Measurements from ENCODE around the gene SLC30A2.

Gene SLC30A2

DNA sequence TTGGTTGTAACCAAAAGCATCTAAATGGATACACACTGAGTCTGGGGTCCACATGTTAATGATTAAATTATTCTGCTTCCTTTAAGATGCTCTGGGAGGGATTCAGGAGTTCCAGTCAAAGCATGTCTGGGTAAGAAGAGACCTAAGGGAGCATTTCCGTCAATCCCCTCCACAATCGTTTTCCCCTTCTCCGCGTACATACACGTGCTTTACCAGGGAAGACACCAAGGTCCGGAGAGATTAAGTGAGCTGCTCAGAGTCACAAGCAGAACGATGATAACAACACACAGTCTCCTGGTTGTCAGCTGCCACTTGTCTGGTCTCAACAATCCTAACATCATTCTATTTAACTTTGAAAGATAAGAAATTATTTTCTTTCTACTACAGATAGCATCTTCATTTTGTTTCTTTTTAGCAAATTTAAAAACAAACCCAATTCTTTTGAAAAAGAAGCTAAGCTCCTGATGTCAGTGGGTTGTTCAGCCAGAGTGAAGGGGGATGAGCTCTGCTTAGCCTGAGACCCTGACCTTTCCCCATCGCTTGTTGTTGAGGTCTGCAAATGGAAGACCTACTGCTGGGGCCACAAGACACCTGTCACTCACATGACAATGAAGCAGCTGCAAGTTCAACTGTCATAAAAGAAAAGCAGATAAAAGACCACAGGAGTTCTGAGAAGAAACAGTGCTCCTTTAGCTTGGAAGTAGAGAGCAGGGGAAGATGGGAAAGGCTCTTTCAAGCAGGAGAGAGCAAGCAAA lies 52.5 kb downstream of the SLC30A2 start:
- Histone ChIP-seq H3K27me3 (replicated peaks) (no peaks in the 10 kb centered on the region), H3K36me3 (replicated peaks) (no peaks in the 10 kb centered on the region), H3K4me3 (ENCODE audit: low read depth, low read length) (no peak overlapping the region), H3K27ac (no peak overlapping the region)
- in situ Hi-C loops (cut with HindIII; ENCODE audit: low pct_ligation_motif_present, low sequenced_read_pairs) = loop anchor here (10.0 kb wide), 1 partner anchor 99 kb away; no protein-coding TSS in a partner anchor
- TF ChIP-seq CTCF (IDR thresholded peaks at IDR 0.05; ENCODE audit: low read depth, low read length, missing control alignments) = no peak
- DNase-seq = no peak

GRCh38 chr1:25992689-25993171 lies 53.2 kb downstream of the SLC30A2 start:
- no peak for DNase-seq
- in situ Hi-C loops (cut with HindIII; ENCODE audit: low pct_ligation_motif_present, low sequenced_read_pairs) = loop anchor here (10.0 kb wide), 1 partner anchor 98 kb away; no protein-coding TSS in a partner anchor
- no peaks in the 10 kb centered on the region for H3K27me3 ChIP-seq (replicated peaks)
- no peaks in the 10 kb centered on the region for H3K36me3 ChIP-seq (replicated peaks)
- no peak for TF ChIP-seq CTCF (IDR thresholded peaks at IDR 0.05; ENCODE audit: low read depth, low read length, missing control alignments)
- H3K27ac ChIP-seq = no peak overlapping the region
- no peak overlapping the region for H3K4me3 ChIP-seq (ENCODE audit: low read depth, low read length)

- TF ChIP-seq CTCF (IDR thresholded peaks at IDR 0.05; ENCODE audit: low read depth, low read length, missing control alignments) = no peak
- Histone ChIP-seq H3K36me3 (replicated peaks) (peaks cover 3% of the 10 kb centered on the region), H3K27ac (no peak overlapping the region), H3K4me3 (ENCODE audit: low read depth, low read length) (no peak overlapping the region), H3K27me3 (replicated peaks) (no peaks in the 10 kb centered on the region)
- in situ Hi-C loops (cut with HindIII; ENCODE audit: low pct_ligation_motif_present, low sequenced_read_pairs) = loop anchor here (10.0 kb wide), 1 partner anchor 97 kb away; no protein-coding TSS in a partner anchor
- DNase-seq = no peak
Observed at GRCh38 chr1:25991937-25992688, 53.8 kb downstream of the SLC30A2 start.

DNA sequence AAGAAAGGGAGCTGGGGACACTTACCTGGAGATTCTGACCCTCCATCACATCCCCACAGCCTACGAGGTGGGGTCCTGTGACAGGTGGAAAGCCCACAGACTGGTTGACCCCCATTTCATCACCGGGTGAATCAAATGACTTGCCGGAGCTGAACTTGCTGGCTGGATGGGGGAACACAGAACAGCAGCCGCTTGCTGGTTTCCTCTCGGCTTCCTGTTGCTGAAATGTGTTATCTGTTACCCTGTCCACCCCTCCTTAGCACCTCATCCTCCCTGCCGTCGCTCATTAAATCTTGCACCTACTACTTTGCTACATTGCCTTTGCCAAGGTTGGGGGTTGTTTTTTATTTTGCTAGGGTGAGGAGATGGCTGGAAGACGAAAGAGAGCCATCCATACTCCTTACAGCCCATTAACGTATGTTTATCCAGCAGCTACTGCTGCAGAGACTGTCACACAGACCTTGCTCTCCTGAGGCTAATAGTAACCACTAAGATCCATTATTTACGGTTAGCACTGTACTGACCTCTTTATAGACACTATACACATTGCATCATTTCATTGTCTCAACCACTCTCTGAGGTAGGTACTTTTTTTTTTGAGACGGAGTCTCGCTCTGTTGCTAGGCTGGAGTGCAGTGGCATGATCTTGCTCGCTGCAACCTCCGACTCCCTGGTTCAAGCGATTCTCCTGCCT lies 55.1 kb downstream of the SLC30A2 start:
- H3K36me3 ChIP-seq (replicated peaks) = peaks cover 3% of the 10 kb centered on the region
- DNase-seq = no peak
- no peak overlapping the region for H3K27ac ChIP-seq
- H3K27me3 ChIP-seq (replicated peaks) = no peaks in the 10 kb centered on the region
- TF ChIP-seq CTCF (IDR thresholded peaks at IDR 0.05; ENCODE audit: low read depth, low read length, missing control alignments) = no peak
- in situ Hi-C loops (cut with HindIII; ENCODE audit: low pct_ligation_motif_present, low sequenced_read_pairs) = loop anchor here (10.0 kb wide), 1 partner anchor 96 kb away; no protein-coding TSS in a partner anchor
- H3K4me3 ChIP-seq (ENCODE audit: low read depth, low read length) = no peak overlapping the region

GRCh38 chr1:25990251-25990650 lies 55.7 kb downstream of the SLC30A2 start:
- no peak overlapping the region for H3K27ac ChIP-seq
- TF ChIP-seq CTCF (IDR thresholded peaks at IDR 0.05; ENCODE audit: low read depth, low read length, missing control alignments) = no peak
- peaks cover 4% of the 10 kb centered on the region for H3K36me3 ChIP-seq (replicated peaks)
- H3K27me3 ChIP-seq (replicated peaks) = no peaks in the 10 kb centered on the region
- no peak overlapping the region for H3K4me3 ChIP-seq (ENCODE audit: low read depth, low read length)
- in situ Hi-C loops (cut with HindIII; ENCODE audit: low pct_ligation_motif_present, low sequenced_read_pairs) = loop anchor here (10.0 kb wide), 1 partner anchor 95 kb away; no protein-coding TSS in a partner anchor
- DNase-seq = no peak
